NCI-H345 (cell line): ENCODE data around the gene CRYBG2.
A peak's percentile ranks its signal among the peaks of the same experiment; 100 is the strongest.
"Not testable (repeated sequence)": the region's sequence is repeated elsewhere in the genome, so short reads cannot be mapped to it uniquely, and the experiment has no call there.

Experiments used
- DNase-seq: peaks from one replicate; lab custom pipeline; 2025; lab: John Stamatoyannopoulos, UW

Gene CRYBG2

DNA sequence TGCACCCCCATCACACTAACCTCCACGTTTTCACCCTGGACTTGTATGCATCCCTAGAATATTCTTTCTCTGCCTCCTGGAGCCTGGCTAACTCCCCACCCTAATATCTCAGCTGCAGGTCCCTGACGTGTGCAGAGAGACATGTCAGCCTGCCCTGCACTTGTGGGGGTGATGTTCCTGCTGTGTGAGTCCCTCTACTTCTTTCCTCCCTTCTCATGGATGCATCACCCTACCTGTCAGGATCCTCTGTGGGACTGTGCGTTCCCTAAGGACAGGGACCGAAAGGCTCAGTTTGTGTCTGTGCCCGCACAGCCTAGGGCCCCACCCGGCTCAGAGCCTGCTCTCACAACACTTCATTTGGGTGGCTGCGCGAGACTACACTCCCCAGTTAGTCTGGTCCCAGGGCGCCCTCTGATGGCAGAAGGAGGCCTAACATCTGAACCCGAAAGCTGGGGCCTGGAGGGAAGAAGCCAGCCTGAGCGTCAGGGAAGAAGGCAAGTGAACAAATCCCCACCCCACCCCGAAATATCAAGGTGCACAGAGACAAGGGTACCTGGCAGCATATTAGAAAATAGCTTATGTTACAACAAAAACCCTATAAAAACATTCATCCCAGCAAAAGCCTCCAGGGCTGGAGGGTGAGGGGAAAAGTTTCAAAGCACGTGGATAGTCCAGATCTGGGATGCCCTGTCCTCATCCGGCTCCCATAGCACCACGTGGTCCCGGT lies 32.5 kb downstream of the CRYBG2 start:
- DNase-seq = peak; percentile 55

DNA sequence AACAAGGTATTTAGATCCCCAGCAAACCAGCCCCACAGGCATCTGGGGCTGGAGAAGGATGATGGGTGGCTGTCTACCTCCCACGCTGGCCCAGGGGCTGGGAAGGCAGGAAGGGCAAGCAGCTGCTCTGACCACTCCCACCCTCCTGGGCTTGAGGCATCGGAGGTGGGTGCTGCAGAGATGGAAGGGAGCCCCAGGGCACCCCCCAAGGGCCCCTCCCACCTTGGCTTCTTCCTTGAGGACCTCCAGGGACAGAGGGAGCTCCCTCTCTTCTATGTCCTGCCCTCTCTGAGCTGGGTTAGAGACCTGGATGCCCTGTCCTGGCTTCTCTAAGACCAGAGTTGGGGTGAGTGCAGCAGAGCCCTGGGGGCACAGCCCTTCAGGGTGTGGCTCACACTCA lies 33.0 kb downstream of the CRYBG2 start:
- no peak for DNase-seq

DNA sequence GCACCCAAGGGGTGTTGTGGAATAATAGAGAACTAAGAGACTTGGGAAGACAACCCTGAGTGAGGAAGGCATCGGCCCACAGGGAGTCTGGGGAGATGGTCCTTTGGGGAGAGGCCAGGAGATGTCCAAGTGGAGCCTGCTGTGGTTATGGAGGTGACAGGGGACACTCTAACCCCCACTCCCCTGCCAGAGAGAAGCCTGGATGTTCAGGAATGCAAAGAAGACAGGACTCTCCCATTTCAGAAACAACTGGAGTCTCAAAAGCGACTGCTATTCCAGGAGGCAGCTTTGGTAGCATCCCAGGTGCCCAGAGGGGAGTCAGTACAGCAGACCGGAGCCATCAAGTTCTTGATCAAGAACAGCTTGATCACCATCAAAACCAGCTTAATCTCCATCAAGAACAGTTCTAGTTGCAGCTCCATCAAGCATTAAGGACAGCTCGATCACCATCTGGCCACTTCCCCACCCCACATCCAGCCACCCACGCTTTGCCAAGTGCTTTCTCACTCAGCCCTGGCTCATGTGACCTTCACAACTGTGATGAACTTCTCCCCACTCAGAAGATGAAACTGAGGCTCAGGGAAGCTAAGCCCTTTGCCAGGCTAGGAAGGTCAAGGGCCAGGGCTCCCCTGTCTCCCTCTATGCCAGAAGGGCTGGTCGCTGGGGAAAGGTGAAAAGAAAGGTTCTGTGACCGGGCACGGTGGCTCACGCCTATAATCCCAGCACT lies 35.4 kb downstream of the CRYBG2 start:
- no peak for DNase-seq

DNA sequence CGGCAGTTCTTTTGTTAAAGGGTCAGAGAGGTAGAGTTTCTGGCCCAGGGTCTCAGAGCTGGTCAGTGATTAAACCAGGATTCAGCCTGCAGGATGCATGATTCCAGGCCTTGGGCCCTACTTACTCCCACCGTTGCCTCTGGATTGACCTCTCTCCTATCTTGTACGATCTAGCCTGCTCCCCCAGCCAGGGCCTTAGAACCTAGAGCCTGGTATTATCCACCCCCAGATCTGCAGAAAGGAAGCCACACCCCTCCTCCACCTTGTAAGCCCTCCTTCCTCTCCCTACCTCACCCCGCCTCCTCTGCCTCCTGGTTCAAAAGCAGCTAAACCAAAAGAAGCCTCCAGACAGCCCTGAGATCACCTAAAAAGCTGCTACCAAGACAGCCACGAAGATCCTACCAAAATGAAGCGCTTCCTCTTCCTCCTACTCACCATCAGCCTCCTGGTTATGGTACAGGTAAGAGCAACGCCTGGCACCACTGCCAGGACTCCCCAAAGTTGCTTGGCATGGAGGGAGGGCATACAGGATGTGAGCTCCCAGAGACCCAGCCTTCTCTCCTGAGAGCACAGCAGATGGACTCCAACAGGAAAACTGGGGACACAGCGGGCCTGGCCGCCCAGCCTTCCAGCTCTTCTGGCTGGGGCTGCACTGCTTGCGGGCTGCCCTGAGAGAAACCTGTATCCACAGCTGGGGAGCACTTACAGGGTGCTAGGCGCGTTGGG lies 36.2 kb downstream of the CRYBG2 start, which contains the start of gene CD52:
Gene CD52 (plus strand): TSS at position 347 of the 726 bp plus-strand sequence. CDS start 60 bp downstream, at position 407.
- no peak for DNase-seq

DNA sequence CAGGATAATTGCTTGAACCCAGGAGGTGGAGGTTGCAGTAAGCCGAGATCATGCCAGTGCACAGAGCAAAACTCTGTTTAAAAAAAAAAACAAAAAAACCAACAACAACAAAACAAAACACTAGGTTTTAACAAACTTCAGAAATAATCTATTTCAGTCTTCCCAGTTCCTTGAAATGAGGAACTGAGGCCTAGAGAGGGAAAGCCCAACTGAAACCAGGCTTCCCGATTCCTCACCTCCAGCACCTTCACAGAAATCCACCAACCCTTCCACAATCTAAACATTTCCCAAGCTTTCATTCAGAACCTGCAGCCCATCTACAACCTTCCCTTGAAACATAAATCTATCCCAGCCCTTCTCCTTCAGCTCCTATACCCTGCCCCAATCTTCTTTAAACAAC lies 36.8 kb downstream of the CRYBG2 start:
- DNase-seq = no peak

DNA sequence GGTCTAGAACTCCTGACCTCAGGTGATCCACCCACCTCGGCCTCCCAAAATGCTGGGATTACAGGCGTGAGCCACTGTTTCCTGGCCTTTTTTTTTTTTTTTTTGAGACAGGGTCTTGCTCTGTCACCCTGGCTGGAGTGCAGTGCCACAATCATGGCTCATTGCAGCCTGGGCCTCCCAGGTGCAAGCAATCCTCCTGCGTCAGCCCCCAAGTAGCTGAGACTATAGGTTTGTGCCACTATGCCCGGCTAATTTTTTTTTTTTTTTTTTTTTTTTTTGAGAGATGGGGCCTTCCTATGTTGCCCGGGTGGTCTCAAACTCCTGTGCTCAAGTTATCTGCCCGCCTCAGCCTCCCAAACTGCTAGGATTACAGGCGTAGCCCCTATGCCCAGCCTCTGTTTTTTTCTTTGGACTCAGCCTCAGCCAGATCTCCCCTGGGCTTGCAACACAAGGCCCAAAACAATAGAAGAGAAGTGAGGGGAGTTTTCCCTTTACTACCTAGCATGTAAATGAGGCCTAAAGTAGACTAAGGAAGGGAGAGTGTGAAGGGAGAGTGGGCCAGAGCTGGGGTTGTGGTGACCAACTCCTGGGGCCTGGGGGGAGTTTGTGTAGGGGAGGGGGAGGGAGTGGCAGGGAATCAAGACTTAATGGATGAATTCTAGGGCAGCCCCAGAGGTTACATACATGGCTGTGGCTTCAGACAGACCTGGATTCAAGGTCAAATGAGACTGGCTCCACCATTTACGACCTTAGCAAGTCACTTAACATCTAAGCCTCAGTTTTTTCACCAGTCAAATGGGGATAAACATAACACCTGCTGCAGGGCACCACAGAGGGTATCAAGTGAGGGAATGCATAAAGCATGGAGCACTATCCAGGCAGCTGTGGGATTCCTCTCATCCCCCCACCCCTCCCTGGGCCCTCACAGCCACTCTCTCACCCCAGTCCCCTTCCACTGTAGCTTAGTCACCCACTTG lies 37.8 kb downstream of the CRYBG2 start:
- DNase-seq = no peak

DNA sequence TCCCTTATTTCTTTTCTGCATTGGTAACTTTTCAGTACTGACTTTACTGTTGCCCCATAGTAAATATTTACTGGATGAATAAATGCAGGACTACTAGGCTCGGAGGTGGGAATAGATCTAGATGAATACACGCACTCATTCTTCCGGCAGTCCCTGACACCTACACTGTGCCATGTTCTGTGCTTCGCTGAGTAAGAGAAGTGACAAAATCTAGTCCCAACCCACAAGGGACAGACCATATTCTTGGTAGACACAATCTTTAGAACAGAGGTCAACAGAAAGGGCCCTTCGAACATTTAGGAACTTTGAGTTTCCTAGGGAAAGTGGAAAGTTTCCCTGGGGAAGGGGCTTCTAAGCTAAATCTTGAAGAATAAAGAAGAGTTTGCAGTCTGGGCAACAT lies 39.4 kb downstream of the CRYBG2 start:
- no peak for DNase-seq

DNA sequence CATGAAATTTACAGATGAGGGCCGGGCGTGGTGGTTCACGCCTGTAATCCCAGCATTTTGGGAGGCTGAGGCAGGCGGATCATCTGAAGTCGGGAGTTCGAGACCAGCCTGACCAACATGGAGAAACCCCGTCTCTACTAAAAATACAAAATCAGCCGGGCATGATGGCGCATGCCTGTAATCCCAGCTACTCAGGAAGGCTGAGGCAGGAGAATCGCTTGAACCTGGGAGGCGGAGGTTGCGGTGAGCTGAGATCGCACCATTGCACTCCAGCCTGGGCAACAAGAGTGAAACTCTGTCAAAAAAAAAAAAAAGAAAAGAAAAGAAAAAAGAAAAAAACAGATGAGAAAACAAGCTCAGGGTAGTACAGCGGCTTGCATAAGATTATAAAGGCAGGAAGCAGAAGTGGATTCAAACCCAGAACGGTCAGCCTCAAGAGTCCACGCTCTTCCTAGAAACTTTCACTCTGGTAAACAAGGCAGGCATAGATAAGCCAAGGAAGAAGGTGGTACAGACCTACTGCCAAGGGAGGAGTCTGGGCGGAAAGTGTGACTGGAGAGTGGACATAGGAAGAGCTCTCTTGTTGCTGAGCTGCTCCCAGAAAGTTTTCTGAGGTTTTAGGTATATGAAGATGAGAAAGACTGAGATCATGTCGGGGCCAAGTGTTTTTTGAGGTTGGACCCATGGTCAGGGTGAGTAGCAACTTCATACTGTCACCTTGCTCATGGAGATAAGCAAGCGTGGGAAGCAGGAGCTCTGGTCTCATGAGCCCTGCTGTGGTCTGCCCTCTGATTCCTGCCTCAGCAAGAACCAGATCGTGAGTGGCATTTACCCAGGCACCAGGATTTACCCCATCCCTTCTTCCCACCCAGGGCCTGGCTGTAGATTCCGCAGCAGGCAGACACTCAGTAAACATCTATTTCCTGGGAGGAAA lies 45.7 kb downstream of the CRYBG2 start:
- DNase-seq = not testable (repeated sequence)

DNA sequence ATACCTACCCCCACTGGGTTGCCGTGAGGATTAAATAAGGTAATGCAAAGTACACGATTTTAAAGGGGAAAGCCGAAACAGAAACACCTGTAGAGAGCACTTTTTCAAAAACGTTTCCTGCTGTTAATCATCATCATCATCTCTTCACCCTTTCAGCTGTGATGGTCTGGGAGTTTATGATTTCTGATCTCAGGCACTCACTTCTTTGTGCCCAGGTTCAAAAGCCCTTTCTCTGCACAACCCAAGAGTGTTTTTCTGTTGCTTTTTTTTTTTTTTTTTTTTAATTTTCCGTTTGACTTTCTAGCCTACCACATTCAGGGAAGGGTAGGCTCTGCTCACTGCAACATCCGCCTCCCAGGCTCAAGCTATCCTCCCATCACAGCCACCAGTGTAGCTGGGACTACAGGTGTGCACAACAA lies 46.6 kb downstream of the CRYBG2 start:
- no peak for DNase-seq

DNA sequence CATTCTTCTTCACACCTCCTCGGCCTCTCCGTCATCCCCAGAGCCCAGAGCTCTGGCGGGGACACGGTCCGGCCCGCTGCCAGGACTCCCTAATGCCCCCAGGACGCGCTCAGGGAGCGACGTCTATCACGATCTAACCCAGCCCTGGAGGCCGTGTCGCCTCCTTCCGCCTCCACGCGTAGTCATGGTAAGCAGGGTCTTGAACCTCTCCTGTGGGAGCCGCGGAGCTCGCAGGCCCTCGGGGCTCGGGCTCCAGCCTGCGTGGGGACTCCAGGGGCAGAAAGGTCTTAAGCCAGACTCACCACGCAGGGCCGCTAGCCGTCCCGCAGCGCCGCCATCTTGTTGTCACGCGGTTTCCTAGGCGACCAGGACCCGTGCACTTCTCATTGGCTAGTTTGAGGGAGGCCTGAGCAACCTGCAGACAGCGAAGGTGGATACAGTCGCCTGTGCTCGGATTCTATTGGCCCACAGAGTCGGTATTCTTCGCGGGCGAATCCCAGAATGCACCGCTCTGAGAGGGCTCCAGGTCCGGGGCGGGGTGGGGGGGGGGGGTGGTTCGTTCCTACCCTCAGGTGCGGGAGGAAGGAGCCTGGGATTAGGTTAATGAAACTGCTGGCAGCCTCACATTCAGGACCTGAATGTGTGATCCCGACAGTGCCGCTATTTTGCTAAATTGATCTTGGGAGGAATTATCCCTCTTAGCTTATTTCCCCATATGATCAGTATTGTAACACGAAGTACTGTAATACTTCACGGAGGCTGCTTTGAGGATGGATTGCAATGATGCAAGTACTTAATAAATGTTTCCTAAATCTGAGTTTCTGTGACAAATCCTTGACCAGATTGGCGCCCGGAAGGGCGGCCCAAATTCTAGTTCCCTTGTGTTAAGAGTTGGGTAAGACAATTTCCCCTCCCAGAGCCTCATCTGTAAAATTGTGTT lies 47.4 kb downstream of the CRYBG2 start, which contains the start of gene UBXN11:
Gene UBXN11 (minus strand): TSS at position 347 of the 940 bp plus-strand sequence. CDS start 3,753 bp downstream, outside the sequence.
- peak; percentile 98 for DNase-seq

DNA sequence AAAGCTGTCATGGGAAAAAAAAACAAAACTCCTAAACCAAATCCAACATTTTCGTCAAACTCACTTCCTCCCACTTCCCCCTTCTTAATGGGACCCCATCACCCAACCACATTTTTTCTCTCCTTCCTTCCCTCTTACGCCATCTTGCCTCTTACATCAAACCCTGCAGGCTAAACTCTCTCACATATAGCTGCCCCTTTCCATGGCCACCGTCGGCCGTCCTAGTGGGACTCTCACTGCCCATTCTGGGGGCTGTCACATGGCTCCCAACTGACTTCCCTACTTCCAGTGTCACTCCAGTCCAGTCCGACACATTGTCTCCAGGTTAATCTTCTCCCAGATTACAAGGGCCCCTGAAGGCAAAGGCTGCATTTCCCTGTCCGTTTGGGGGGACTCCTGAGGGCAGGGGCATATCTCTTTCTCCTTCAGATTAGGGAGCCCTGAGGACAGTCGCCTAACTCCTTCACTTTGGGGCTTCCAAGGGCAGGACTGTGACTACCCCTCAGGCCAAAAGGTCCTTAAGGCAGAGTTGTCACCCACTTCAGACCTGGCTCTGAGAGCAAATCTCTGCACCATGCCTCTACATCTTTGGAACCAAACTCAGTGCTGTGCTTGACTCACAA lies 48.2 kb downstream of the CRYBG2 start:
- DNase-seq = no peak

DNA sequence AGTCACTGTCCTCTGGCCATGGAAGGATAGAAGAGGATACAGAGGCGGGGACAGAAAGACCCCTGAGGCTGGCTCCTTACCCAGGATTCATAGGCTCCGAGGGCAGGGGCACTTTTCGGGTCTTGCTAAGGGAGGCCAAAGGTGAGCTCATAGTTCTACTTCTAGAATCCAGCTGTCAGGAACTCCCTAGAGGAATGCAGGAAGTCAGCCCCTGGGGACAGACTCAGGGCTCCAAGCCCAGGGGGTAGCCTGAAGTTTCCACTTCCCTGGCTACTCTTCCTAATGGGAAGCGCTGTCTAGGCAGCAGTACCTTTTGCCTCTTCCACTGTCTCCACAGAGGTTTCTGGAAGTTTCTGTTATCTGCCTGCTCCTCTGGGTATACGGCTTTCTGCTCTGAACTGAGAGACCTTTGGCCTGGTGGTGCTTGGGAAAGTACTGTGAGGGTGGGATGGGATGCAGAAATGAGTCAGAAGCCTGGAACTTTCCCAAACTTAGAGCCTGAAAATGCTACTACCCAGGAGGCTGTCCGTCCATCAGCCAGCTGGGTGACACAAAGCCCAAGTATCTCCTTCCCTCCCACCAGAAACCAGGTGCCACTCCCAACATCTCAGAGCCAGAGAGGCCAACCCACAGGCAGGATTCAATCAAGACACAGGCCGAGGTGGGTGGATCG lies 51.1 kb downstream of the CRYBG2 start:
- DNase-seq = no peak

DNA sequence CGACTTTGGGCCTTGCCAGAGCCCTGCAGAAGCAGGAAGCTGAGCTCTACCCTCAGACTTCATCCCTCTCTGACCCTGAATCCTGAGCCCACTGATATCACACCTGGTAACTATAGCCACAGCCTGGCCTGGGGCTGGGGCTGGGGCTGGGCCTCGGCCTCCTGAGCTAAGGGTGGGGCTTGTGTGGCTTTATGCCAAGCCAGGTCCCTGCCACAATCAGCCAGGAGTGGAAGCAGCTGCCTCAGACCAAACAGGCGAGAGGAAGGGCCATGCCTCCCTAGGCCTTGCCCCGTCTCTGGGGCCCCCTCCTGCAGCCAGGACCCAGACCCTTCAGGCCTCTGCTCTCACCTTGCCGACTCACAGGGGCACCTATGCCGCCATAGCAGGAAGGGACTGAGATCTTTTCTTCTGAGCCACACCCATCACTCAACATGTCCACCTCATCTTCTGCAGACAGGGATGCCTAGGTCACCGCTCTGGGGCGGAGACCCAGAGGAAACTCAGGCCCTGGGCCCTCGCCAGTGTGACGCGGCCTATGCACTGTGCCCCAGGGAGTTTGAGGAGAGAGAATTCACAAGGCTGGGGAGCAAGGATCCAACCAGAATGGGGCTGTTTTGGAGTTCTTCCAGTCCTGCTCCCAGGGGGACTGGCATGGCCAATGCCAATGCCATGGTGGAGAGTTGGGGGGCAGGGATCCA lies 53.2 kb downstream of the CRYBG2 start:
- DNase-seq = no peak

DNA sequence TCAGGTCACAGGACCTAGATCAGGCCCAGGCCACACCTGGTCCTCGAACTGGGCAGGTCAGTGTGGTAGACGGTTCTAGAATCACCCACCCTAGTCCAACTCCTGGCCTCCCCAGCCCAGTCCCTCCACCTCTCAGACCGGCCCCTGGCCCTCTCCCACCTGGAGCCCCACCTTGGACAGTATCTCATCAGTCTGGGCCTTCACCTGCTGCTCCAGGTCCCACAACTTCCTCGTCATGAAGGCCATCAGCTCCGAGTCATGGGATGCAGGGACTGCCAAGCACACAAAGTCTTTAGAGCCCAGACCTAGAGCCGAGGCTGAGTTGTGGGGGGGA lies 56.2 kb downstream of the CRYBG2 start:
- DNase-seq = no peak

DNA sequence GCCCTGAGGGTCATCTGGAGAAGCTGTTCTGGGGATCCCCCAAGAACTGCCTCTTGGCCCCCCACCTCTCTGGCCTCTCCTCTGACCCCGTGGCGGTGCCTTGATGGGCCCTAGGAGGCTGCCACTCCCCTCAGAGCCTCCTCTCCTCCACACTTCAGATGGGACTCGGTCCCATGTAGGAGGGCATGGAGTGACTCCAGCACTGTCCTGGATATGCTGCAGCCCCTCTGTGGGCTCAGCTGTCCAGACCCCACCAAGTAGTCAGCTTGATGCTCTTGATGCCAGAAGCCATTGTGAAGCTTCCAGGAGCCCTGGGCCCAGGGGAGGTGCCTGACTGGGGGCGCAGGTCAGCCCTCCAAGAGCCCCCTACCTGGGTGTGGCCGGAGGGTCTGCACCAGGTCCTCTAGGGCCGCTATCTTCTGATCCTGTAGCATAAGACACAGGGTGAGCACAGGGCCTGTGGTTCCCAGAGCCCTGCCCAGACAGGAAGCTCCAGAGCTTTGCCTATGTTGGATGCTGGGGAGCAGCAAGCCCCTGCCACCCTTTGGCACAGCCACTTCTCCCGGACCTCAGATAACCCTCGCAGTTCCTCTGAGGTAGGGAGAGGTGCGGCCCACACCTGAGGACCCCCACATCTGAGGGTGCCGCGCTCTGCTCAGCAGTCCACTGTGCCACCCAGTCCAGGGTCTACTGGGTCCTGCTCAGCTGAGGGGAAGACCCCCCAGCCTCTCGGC lies 56.7 kb downstream of the CRYBG2 start:
- DNase-seq = no peak

DNA sequence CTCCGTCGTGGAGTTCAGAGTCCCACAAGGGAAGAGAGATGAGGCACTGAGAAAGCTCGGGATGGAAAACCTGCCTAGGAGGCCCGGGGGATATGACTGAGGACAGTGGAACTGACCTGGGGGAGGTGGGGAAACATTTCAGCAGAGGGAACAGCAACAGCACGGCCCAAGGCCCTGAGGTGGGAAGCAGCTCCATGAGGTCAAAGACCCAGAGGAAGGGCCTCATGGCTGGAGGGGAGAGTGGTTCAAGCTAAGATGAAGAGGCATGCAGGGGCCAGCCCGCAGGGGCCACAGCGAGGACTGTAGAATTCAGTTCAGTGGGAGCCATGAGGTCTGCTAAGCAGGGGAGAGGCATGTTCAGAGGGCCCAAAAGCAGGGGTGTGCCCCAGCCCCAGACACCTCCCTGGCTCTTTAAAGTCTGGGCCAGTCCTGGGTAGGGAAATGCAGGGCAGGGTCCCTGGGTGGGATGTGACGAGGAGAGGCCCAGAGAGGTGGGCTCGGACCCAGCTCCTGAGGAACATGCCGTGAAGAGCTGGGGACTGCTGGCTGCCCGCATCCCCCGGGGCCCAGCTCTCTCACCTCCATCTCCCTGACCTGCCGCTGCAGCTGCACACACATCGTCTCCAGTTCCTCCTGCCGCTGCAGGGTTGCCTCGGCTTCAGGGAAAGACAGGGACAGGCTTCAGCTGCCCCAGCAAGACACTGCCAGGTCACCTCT lies 57.4 kb downstream of the CRYBG2 start:
- DNase-seq = no peak
